ENCODE data around the gene RPTOR. TPM values are rescaled to one million over a fixed set of nuclear protein-coding genes. Genes with fewer than 3 reads are reported as not detected.

Gene RPTOR
- total RNA-seq, 1 donor, result 27.9 TPM

- Histone ChIP-seq H3K27me3 (ENCODE audit: insufficient read depth, low read length) (peaks cover 31% of the 10 kb centered on the region), H3K79me2 (ENCODE audit: insufficient read depth, low read length) (no peaks in the 10 kb centered on the region), H3K36me3 (ENCODE audit: insufficient read depth, low read length) (no peaks in the 10 kb centered on the region), H2AFZ (ENCODE audit: low read length) (no peak overlapping the region), H3K4me2 (ENCODE audit: insufficient read depth, low read length) (no peak overlapping the region), H4K20me1 (ENCODE audit: insufficient read depth, low read length) (no peaks in the 10 kb centered on the region), H3K27ac (ENCODE audit: low read depth, low read length) (no peak overlapping the region), H3K4me3 (ENCODE audit: insufficient read depth, low read length) (no peak overlapping the region), H3K9me3 (ENCODE audit: low read depth, low read length) (no peaks in the 10 kb centered on the region), H3K4me1 (ENCODE audit: insufficient read depth, low read length) (peaks cover 11% of the 10 kb centered on the region)
- DNase-seq (ENCODE audit: insufficient read length, low spot score, missing footprints), result no peak
- TF ChIP-seq CTCF (IDR thresholded peaks at IDR 0.05; ENCODE audit: extremely low read depth, low read depth, low read length), result no peak
Observed at GRCh38 chr17:80970762-80971703, 426.4 kb downstream of the RPTOR start.

GRCh38 chr17:80971704-80972304 lies 427.2 kb downstream of the RPTOR start:
- H3K27ac ChIP-seq (ENCODE audit: low read depth, low read length), result no peak overlapping the region
- H2AFZ ChIP-seq (ENCODE audit: low read length), result no peak overlapping the region
- TF ChIP-seq CTCF (IDR thresholded peaks at IDR 0.05; ENCODE audit: extremely low read depth, low read depth, low read length), result no peak
- H3K79me2 ChIP-seq (ENCODE audit: insufficient read depth, low read length), result no peaks in the 10 kb centered on the region
- H3K4me3 ChIP-seq (ENCODE audit: insufficient read depth, low read length), result no peak overlapping the region
- peaks cover 11% of the 10 kb centered on the region for H3K4me1 ChIP-seq (ENCODE audit: insufficient read depth, low read length)
- peaks cover 31% of the 10 kb centered on the region for H3K27me3 ChIP-seq (ENCODE audit: insufficient read depth, low read length)
- H3K36me3 ChIP-seq (ENCODE audit: insufficient read depth, low read length), result no peaks in the 10 kb centered on the region
- no peaks in the 10 kb centered on the region for H4K20me1 ChIP-seq (ENCODE audit: insufficient read depth, low read length)
- no peaks in the 10 kb centered on the region for H3K9me3 ChIP-seq (ENCODE audit: low read depth, low read length)
- DNase-seq (ENCODE audit: insufficient read length, low spot score, missing footprints), result no peak
- H3K4me2 ChIP-seq (ENCODE audit: insufficient read depth, low read length), result no peak overlapping the region

- Histone ChIP-seq H3K27ac (ENCODE audit: low read depth, low read length) (no peak overlapping the region), H3K27me3 (ENCODE audit: insufficient read depth, low read length) (no peaks in the 10 kb centered on the region), H3K9me3 (ENCODE audit: low read depth, low read length) (no peaks in the 10 kb centered on the region), H3K4me1 (ENCODE audit: insufficient read depth, low read length) (no peaks in the 10 kb centered on the region), H4K20me1 (ENCODE audit: insufficient read depth, low read length) (no peaks in the 10 kb centered on the region), H3K4me3 (ENCODE audit: insufficient read depth, low read length) (no peak overlapping the region), H3K4me2 (ENCODE audit: insufficient read depth, low read length) (no peak overlapping the region), H3K36me3 (ENCODE audit: insufficient read depth, low read length) (no peaks in the 10 kb centered on the region), H2AFZ (ENCODE audit: low read length) (no peak overlapping the region), H3K79me2 (ENCODE audit: insufficient read depth, low read length) (no peaks in the 10 kb centered on the region)
- DNase-seq (ENCODE audit: insufficient read length, low spot score, missing footprints), result no peak
- TF ChIP-seq CTCF (IDR thresholded peaks at IDR 0.05; ENCODE audit: extremely low read depth, low read depth, low read length), result no peak
Observed at GRCh38 chr17:80976701-80977100, 432.1 kb downstream of the RPTOR start.

GRCh38 chr17:80977172-80977571 lies 432.5 kb downstream of the RPTOR start:
- Histone ChIP-seq H3K9me3 (ENCODE audit: low read depth, low read length) (no peaks in the 10 kb centered on the region), H3K4me2 (ENCODE audit: insufficient read depth, low read length) (no peak overlapping the region), H3K36me3 (ENCODE audit: insufficient read depth, low read length) (no peaks in the 10 kb centered on the region), H3K4me3 (ENCODE audit: insufficient read depth, low read length) (no peak overlapping the region), H3K79me2 (ENCODE audit: insufficient read depth, low read length) (no peaks in the 10 kb centered on the region), H2AFZ (ENCODE audit: low read length) (no peak overlapping the region), H3K27ac (ENCODE audit: low read depth, low read length) (no peak overlapping the region), H3K4me1 (ENCODE audit: insufficient read depth, low read length) (no peaks in the 10 kb centered on the region), H3K27me3 (ENCODE audit: insufficient read depth, low read length) (no peaks in the 10 kb centered on the region), H4K20me1 (ENCODE audit: insufficient read depth, low read length) (no peaks in the 10 kb centered on the region)
- no peak for TF ChIP-seq CTCF (IDR thresholded peaks at IDR 0.05; ENCODE audit: extremely low read depth, low read depth, low read length)
- no peak for DNase-seq (ENCODE audit: insufficient read length, low spot score, missing footprints)
